ENCODE results near the gene NTRK1. TPM values are rescaled to one million over a fixed set of nuclear protein-coding genes. Genes with fewer than 3 reads are reported as not detected.

Gene NTRK1
- total and polyA plus RNA-seq, 2 of the 13 experiments (the other 11 are each of a cell fraction or from before 2014, with no cell fraction given) = not detected

DNA sequence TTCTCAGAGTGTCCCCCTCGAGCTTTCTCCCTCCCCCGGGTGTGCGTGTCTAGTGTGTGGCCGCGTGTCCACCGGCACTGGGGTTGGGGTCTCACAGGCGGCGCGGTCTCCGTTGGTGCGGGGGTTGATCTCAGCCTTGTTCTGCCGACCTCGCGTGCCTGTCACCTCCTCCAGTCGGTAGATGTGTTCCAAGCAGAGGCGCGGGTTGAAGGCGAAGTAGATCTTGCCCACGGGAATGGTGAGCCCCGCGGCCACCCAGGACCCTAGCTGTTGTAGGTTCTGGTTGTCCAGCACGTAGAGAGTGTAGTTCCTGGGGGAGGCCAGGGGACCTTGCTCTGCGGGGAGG lies 11.5 kb upstream of the NTRK1 start:
- Histone ChIP-seq H3K9me3 (ENCODE audit: low read length) (no peaks in the 10 kb centered on the region), H3K79me2 (ENCODE audit: insufficient read depth, low read length) (no peaks in the 10 kb centered on the region), H3K4me1 (ENCODE audit: insufficient read depth, low read length) (peaks cover 15% of the 10 kb centered on the region), H3K36me3 (replicated peaks in 1 of 2; ENCODE audit: control insufficient read depth in 1 of 2, insufficient read depth in 2 of 2, low read length in 2 of 2) (no peaks in the 10 kb centered on the region), H3K9ac (ENCODE audit: insufficient read depth, low read depth, low read length) (no peak overlapping the region), H3K27ac (ENCODE audit: extremely low read length, insufficient read depth, low read length) (no peak overlapping the region), H3K4me2 (ENCODE audit: low read depth, low read length) (no peak overlapping the region), H2AFZ (ENCODE audit: low read length) (no peak overlapping the region), H4K20me1 (ENCODE audit: insufficient read depth, low read length) (no peaks in the 10 kb centered on the region), H3K4me3 (replicated peaks in 1 of 3; ENCODE audit: insufficient read depth in 1 of 3, low read depth in 2 of 3, low read length in 3 of 3) (no peak overlapping the region), H3K27me3 (ENCODE audit: control insufficient read depth in 1 of 2, insufficient read depth in 2 of 2, low read length in 2 of 2) (peaks cover 4 to 35% of the 10 kb centered on the region in 2 experiments; a peak in 2 of 5 replicates)
- no peak for DNase-seq (ENCODE audit: low spot score)
- POLR2A ChIA-PET = no interaction called here
- no peak for ATAC-seq
- in situ Hi-C loops (cut with HindIII; ENCODE audit: extremely low pct_ligation_motif_present, low pct_unique_long_range_greater_than_20kb) = no loop called here
- intact Hi-C loops (cut with micrococcal nuclease; ENCODE audit: unreplicated experiment) = no loop called here
- 82% methylated on average over 14 of the region's 23 CpGs for WGBS (ENCODE audit: low lambda C conversion rate)
- TF ChIP-seq ZNF292 (CRISPR knock-in tag; IDR thresholded peaks at IDR 0.05; ENCODE audit: borderline replicate concordance, low read depth) = no peak
- no peak for TF ChIP-seq ATF2 (CRISPR knock-in tag; IDR thresholded peaks at IDR 0.05)
- no peak for TF ChIP-seq REL (CRISPR knock-in tag; conservative IDR thresholded peaks at IDR 0.05)
- no peak for TF ChIP-seq NR2F1 (CRISPR knock-in tag; IDR thresholded peaks at IDR 0.05)
- TF ChIP-seq NR2F6 (IDR thresholded peaks at IDR 0.05) = no peak
- no peak for TF ChIP-seq NR2F6 (CRISPR knock-in tag; IDR thresholded peaks at IDR 0.05)
- no peak for TF ChIP-seq FOXC1 (CRISPR knock-in tag; IDR thresholded peaks at IDR 0.05; ENCODE audit: borderline replicate concordance)
- TF ChIP-seq PHF20 (CRISPR knock-in tag; IDR thresholded peaks at IDR 0.05) = no peak
- TF ChIP-seq, protein P1, sequence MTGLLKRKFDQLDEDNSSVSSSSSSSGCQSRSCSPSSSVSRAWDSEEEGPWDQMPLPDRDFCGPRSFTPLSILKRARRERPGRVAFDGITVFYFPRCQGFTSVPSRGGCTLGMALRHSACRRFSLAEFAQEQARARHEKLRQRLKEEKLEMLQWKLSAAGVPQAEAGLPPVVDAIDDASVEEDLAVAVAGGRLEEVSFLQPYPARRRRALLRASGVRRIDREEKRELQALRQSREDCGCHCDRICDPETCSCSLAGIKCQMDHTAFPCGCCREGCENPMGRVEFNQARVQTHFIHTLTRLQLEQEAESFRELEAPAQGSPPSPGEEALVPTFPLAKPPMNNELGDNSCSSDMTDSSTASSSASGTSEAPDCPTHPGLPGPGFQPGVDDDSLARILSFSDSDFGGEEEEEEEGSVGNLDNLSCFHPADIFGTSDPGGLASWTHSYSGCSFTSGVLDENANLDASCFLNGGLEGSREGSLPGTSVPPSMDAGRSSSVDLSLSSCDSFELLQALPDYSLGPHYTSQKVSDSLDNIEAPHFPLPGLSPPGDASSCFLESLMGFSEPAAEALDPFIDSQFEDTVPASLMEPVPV (CRISPR knock-in tag; IDR thresholded peaks at IDR 0.05) = no peak
- no peak for TF ChIP-seq MIXL1 (CRISPR knock-in tag; IDR thresholded peaks at IDR 0.05)
- TF ChIP-seq ATRX (CRISPR knock-in tag; IDR thresholded peaks at IDR 0.05; ENCODE audit: borderline replicate concordance) = no peak
- TF ChIP-seq, protein P2, sequence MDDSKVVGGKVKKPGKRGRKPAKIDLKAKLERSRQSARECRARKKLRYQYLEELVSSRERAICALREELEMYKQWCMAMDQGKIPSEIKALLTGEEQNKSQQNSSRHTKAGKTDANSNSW (CRISPR knock-in tag; IDR thresholded peaks at IDR 0.05; ENCODE audit: borderline replicate concordance) = no peak
- no peak for TF ChIP-seq ZNF605 (CRISPR knock-in tag; IDR thresholded peaks at IDR 0.05)
- TF ChIP-seq ZNF143 (CRISPR knock-in tag; IDR thresholded peaks at IDR 0.05) = no peak
- no peak for TF ChIP-seq MAZ (IDR thresholded peaks at IDR 0.05; ENCODE audit: borderline replicate concordance, low read depth, low read length)
- no peak for TF ChIP-seq MAZ (CRISPR knock-in tag; IDR thresholded peaks at IDR 0.05; ENCODE audit: low read depth)
- no peak for TF ChIP-seq NFE2L1 (CRISPR knock-in tag; IDR thresholded peaks at IDR 0.05; ENCODE audit: borderline replicate concordance)
- no peak for TF ChIP-seq BRD4 (CRISPR knock-in tag; IDR thresholded peaks at IDR 0.05)
- FAIRE-seq = no peak
- no TSS peak for BruUV-seq (replicated peaks)
- CTCF ChIA-PET (ENCODE audit: low intra/inter-chr PET ratio, low total read pairs) = no interaction called here

Measured in HepG2 (cell line).